Stomach (tissue), 4 donors: ENCODE measurements around the gene PTGFR.

Source experiments
- EP300 ChIP-seq: sonication (generic); formaldehyde crosslinking; IDR thresholded peaks from one replicate; pipeline ENCODE4 v1.6.1; 2017; ENCODE audit warnings: antibody characterized with exemption
- POLR2A ChIP-seq, 4 donors: fragments of 450-650 bp; IDR thresholded peaks; one replicate each; pipeline ENCODE4 v1.6.1; 2016; ENCODE audit warnings: antibody characterized with exemption in 4 of 4, control low read depth in 2 of 4, mild to moderate bottlenecking in 1 of 4, moderate library complexity in 1 of 4
- POLR2AphosphoS5 ChIP-seq, 3 donors: sonication (generic); formaldehyde crosslinking; IDR thresholded peaks; one replicate each; pipeline ENCODE4 v1.6.1; 2016; ENCODE audit warnings: antibody characterized with exemption in 3 of 3
- TF ChIP-seq, protein P1 (sequence below), 7 experiments: fragments of 450-650 bp in 4 of 7; fragments of 200-600 bp in 3 of 7; sonication (generic) in 3 of 7; IDR thresholded peaks; one replicate each; pipeline ENCODE4 v1.5.1; 2016 to 2019; ENCODE audit warnings: antibody characterized with exemption in 7 of 7, control low read depth in 2 of 7, mild to moderate bottlenecking in 1 of 7

DNA sequence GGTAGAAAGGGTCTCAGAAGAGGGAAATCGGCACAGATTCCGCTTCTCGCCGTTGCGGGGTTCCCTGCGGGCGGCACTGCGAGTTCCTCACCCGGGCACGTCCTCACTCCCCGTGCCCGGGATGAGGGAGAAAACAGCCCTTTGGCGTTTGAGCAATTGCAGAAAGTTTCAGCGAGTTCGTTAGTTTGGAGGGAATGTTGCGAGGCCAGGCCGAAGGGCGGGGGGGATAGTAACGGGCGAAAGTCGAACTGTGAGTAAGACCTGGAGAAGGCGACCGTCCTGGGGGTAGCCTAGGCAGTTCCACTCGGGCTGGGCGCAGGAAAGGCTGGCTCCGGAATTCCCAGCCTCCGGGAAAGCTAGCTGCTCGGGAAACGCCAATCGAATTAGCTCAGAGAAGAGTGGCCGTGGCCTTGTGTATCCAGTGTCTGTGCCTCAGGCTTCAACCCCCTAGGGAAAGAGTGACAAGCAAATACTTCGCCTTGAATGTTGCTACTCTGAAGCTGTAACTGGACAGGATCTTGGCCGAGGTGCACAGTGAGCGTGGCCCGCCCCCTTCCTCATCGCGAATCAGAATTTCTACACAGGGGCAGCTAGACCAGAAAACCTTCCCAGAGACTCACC lies 787 bp downstream of the PTGFR start:
- TF ChIP-seq, protein P1, sequence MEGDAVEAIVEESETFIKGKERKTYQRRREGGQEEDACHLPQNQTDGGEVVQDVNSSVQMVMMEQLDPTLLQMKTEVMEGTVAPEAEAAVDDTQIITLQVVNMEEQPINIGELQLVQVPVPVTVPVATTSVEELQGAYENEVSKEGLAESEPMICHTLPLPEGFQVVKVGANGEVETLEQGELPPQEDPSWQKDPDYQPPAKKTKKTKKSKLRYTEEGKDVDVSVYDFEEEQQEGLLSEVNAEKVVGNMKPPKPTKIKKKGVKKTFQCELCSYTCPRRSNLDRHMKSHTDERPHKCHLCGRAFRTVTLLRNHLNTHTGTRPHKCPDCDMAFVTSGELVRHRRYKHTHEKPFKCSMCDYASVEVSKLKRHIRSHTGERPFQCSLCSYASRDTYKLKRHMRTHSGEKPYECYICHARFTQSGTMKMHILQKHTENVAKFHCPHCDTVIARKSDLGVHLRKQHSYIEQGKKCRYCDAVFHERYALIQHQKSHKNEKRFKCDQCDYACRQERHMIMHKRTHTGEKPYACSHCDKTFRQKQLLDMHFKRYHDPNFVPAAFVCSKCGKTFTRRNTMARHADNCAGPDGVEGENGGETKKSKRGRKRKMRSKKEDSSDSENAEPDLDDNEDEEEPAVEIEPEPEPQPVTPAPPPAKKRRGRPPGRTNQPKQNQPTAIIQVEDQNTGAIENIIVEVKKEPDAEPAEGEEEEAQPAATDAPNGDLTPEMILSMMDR (IDR thresholded peaks at IDR 0.05) = no peak
- TF ChIP-seq EP300 = no peak
- no peak for TF ChIP-seq POLR2AphosphoS5 (IDR thresholded peaks at IDR 0.05)
- TF ChIP-seq POLR2A (IDR thresholded peaks at IDR 0.05) = no peak
